ENCODE data around the gene NOC4L.

NOC4L gene

DNA sequence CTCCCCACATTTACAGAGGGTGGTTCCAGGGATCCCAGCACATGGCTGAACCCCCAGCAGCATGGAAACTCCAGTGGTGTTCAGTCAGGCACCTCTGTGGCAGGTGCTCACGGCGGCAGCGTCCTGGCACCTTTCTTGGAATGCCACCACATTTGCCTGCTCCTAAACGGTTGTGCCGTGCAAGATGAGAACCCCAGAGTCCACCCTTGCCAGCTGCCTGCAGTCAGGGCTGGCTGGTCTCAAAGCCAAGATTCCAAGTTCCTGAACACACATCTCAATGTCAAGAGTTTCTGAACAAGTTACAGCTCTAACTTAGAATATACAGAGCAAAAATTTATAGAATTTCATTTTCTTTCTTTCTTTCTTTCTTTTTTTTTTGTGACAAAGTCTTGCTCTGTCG, 38.8 kb upstream of the NOC4L start:
- H3K9me3 ChIP-seq (replicated peaks in 1 of 11) = no peaks in the 10 kb centered on the region
- no peak overlapping the region for H3K9ac ChIP-seq
- H3K4me1 ChIP-seq = peaks cover 13 to 30% (median 22%) of the 10 kb centered on the region in 10 experiments; a peak in 18 of 20 replicates
- H3K27ac ChIP-seq = no peak overlapping the region
- TF ChIP-seq Cebpa-rat (IDR thresholded peaks at IDR 0.05) = no peak
- no peak overlapping the region for H3K4me2 ChIP-seq
- H3K27me3 ChIP-seq = no peaks in the 10 kb centered on the region
- no peak overlapping the region for H3K4me3 ChIP-seq
- peaks cover 0 to 37% (median 9%) of the 10 kb centered on the region in 11 experiments; a peak in 14 of 22 replicates for H4K20me1 ChIP-seq
- H3K36me3 ChIP-seq = peaks cover 30 to 76% (median 53%) of the 10 kb centered on the region in 11 experiments

DNA sequence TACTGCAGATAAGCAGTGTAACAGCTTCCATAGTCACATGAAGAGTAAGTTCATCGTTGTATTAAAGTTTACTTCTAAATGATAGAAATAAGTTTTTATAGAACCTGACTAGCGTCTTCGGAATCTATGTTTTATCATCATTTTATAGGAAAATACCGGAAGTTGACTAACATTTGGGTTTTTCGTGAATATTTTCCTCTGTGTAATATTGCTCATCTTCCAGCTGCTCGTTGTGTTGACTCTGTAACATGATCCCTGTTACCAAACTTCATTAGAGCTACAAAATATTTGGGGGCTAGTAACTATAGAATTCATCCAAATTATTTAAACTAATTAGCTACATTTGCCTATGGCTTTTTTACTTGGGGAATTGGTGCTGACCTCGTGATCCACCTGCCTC, 37.3 kb upstream of the NOC4L start:
- no peak overlapping the region for H3K9ac ChIP-seq
- H3K4me1 ChIP-seq = peaks cover 20 to 44% (median 36%) of the 10 kb centered on the region in 10 experiments
- TF ChIP-seq Cebpa-rat (IDR thresholded peaks at IDR 0.05) = no peak
- peak overlapping the region in 2 of 11 experiments; percentile 24 to 38; a peak in 1 of 22 replicates for H3K4me2 ChIP-seq
- peaks cover 29 to 77% (median 53%) of the 10 kb centered on the region in 11 experiments for H3K36me3 ChIP-seq
- no peak overlapping the region for H3K27ac ChIP-seq
- H3K9me3 ChIP-seq (replicated peaks in 1 of 11) = no peaks in the 10 kb centered on the region
- no peaks in the 10 kb centered on the region for H3K27me3 ChIP-seq
- H4K20me1 ChIP-seq = peaks cover 0 to 39% (median 7%) of the 10 kb centered on the region in 11 experiments; a peak in 12 of 22 replicates
- H3K4me3 ChIP-seq = no peak overlapping the region

DNA sequence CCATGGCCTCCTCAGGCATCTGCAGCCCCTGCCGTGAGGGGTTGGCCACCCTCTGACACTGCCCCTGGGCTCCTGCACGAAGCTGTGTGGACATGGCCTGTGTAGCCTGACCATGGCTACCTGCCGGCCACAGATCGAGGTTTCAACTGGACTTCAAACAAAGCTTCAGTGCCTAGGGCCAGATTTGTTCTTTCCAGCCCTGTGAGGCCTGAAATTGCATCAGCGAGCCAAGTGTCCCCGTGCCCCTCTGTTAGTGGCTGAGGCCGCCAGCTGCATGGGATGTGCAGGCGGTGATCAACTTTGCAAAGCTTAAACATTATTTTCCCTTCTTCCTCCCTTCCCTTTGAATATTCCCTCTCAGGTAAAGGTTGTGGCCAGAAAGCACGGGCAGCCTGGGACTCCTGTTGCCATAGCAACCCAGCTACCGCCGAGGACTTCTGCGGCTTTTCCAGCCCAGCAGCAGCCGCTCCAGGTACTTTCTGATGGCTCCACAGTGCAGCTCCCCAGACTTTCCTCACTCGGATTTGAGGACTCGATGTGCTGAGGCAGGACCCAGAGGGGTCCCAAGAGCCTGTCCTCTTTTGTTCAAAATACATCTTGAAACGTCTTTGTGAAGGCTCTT, 35.9 kb upstream of the NOC4L start:
- H3K4me3 ChIP-seq = no peak overlapping the region
- H3K4me1 ChIP-seq = peaks cover 34 to 58% (median 50%) of the 10 kb centered on the region in 10 experiments
- H3K4me2 ChIP-seq = peak overlapping the region in 4 of 11 experiments; percentile 3 to 38 (median 30); a peak in 6 of 22 replicates
- H3K27me3 ChIP-seq = no peaks in the 10 kb centered on the region
- H3K9ac ChIP-seq = peak overlapping the region in 2 of 11 experiments; percentile 5 to 30; a peak in 1 of 22 replicates
- no peaks in the 10 kb centered on the region for H3K9me3 ChIP-seq (replicated peaks in 1 of 11)
- H4K20me1 ChIP-seq = peaks cover 0 to 33% (median 7%) of the 10 kb centered on the region in 11 experiments; a peak in 12 of 22 replicates
- peaks cover 29 to 68% (median 52%) of the 10 kb centered on the region in 11 experiments for H3K36me3 ChIP-seq
- H3K27ac ChIP-seq = no peak overlapping the region
- no peak for TF ChIP-seq Cebpa-rat (IDR thresholded peaks at IDR 0.05)

DNA sequence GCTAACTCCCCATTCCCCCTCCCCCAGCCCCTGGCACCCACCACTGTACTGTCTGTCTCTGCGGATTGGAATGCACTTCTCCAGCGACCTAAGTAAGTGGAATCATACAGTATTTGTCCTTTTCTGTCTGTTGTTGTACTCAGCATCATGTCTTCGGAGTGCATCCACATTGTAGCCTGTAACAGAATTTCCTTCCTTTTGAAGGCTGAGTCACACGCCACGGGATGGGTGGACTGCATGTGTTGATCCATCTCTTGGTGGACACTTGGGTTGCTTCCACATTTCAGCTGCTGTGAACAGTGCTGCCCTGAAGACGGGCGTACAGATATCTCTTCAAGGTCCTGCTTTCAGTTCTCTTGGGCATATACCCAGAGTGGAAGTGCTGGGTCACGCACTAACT, 34.5 kb upstream of the NOC4L start:
- H3K4me1 ChIP-seq = peaks cover 37 to 73% (median 63%) of the 10 kb centered on the region in 10 experiments
- H3K9me3 ChIP-seq (replicated peaks in 1 of 11) = no peaks in the 10 kb centered on the region
- H3K36me3 ChIP-seq = peaks cover 38 to 70% (median 53%) of the 10 kb centered on the region in 11 experiments
- H3K4me2 ChIP-seq = peak overlapping the region in 3 of 11 experiments; percentile 23 to 45 (median 27); a peak in 4 of 22 replicates
- H3K27ac ChIP-seq = no peak overlapping the region
- H3K9ac ChIP-seq = no peak overlapping the region
- no peak for TF ChIP-seq Cebpa-rat (IDR thresholded peaks at IDR 0.05)
- peaks cover 0 to 25% (median 7%) of the 10 kb centered on the region in 11 experiments; a peak in 10 of 22 replicates for H4K20me1 ChIP-seq
- H3K27me3 ChIP-seq = no peaks in the 10 kb centered on the region
- no peak overlapping the region for H3K4me3 ChIP-seq

DNA sequence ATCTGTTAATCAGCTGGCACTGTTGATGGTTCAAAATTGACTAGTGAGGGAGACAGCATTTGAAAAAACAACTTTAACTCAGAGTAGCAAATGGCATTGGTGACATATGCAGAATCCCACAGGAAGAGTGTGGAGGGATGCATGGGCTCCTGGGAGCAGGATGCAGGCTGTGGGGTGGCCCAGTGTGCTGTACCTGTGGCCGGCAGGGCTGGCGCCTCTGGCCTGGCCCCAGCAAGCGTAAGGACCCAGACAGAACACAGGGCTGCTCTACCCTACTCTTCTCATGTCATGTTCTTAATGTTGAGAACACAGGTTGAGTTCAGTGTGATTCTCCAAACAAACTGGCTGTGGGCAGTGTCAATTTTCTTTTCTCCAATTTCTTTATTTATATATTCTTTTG, 33.6 kb upstream of the NOC4L start:
- TF ChIP-seq Cebpa-rat (IDR thresholded peaks at IDR 0.05) = no peak
- Histone ChIP-seq H3K4me2 (peak overlapping the region in 5 of 11 experiments; percentile 73 to 93 (median 81); a peak in 6 of 22 replicates), H3K4me1 (peaks cover 37 to 82% (median 71%) of the 10 kb centered on the region in 10 experiments), H3K9me3 (replicated peaks in 1 of 11) (no peaks in the 10 kb centered on the region), H4K20me1 (peaks cover 0 to 30% (median 7%) of the 10 kb centered on the region in 11 experiments; a peak in 10 of 22 replicates), H3K27ac (no peak overlapping the region), H3K4me3 (no peak overlapping the region), H3K36me3 (peaks cover 40 to 72% (median 55%) of the 10 kb centered on the region in 11 experiments), H3K9ac (no peak overlapping the region), H3K27me3 (no peaks in the 10 kb centered on the region)

DNA sequence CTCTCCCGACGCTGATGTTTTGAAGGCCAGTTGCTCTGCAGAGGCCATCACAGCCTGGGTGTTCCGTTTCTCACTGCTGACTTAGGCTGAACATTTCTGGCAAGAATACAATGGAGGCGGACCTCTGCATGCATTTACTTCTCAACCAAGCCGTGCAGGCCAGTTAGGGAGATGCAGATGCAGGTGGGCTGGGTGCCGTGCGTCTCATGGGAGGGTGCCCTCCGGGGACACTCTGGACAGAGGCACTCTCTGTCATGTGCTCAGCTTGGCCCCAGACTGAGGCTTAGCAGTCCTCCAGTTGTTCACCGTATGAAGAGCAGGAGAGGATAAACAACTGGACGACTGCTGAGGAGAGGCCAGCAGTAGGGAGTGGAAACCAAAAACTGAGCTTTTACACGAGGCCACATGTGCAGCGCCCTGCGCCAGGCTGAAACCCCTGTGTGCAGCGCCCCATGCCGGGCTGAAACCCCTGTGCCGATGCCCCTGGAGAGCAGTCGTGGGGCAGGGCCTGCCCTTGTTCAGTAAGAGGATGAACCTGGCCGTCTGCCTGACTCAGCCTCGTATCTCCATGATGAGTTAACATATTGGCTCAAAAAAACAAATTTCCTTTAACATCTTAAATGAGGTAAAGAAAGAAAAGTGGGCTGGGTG, 32.5 kb upstream of the NOC4L start:
- no peak for TF ChIP-seq Cebpa-rat (IDR thresholded peaks at IDR 0.05)
- H3K27me3 ChIP-seq = no peaks in the 10 kb centered on the region
- H3K4me3 ChIP-seq = no peak overlapping the region
- peaks cover 0 to 33% (median 7%) of the 10 kb centered on the region in 11 experiments; a peak in 10 of 22 replicates for H4K20me1 ChIP-seq
- H3K36me3 ChIP-seq = peaks cover 46 to 73% (median 57%) of the 10 kb centered on the region in 11 experiments
- no peaks in the 10 kb centered on the region for H3K9me3 ChIP-seq (replicated peaks in 1 of 11)
- H3K4me2 ChIP-seq = peak overlapping the region; percentile 13 to 93 (median 73)
- H3K9ac ChIP-seq = peak overlapping the region in 4 of 11 experiments; percentile 0 to 48 (median 32); a peak in 4 of 22 replicates
- H3K27ac ChIP-seq = peak overlapping the region in 6 of 11 experiments; percentile 10 to 64 (median 40); a peak in 7 of 22 replicates
- H3K4me1 ChIP-seq = peaks cover 37 to 93% (median 79%) of the 10 kb centered on the region in 10 experiments

DNA sequence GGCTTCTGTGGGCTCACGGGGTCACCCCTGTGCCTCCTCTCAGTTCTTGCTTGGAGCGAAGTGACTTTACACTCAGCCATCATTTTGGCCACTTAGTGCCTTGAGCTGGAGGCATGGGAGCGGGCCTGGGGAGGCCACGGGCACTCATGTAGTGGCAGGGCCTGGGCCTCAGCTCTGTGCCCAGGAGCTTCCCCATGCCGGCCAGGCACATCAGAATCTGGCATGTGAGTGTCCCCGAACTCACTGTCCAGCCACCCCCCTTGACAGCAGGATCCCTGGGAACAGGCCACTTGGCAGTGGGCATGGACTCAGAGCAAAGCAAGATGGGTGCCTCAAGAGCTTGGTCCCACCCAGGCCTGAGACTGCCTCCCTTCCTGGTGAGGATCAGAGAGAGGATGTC, 29.6 kb upstream of the NOC4L start:
- no peak for TF ChIP-seq Cebpa-rat (IDR thresholded peaks at IDR 0.05)
- Histone ChIP-seq H3K36me3 (peaks cover 31 to 64% (median 49%) of the 10 kb centered on the region in 11 experiments; a peak in 21 of 22 replicates), H3K9me3 (replicated peaks in 1 of 11) (peaks cover 0 to 7% (median 0%) of the 10 kb centered on the region in 11 experiments; a peak in 1 of 22 replicates), H3K27ac (peak overlapping the region in 4 of 11 experiments; percentile 41 to 64 (median 56); a peak in 8 of 22 replicates), H3K4me3 (no peak overlapping the region), H3K4me1 (peaks cover 41 to 100% (median 90%) of the 10 kb centered on the region in 10 experiments), H3K9ac (peak overlapping the region in 1 of 11 experiments; percentile 29; a peak in 2 of 22 replicates), H4K20me1 (peaks cover 0 to 49% (median 0%) of the 10 kb centered on the region in 11 experiments; a peak in 6 of 22 replicates), H3K4me2 (peak overlapping the region in 8 of 11 experiments; percentile 26 to 93 (median 74); a peak in 15 of 22 replicates), H3K27me3 (peaks cover 0 to 23% (median 0%) of the 10 kb centered on the region in 11 experiments; a peak in 7 of 22 replicates)

DNA sequence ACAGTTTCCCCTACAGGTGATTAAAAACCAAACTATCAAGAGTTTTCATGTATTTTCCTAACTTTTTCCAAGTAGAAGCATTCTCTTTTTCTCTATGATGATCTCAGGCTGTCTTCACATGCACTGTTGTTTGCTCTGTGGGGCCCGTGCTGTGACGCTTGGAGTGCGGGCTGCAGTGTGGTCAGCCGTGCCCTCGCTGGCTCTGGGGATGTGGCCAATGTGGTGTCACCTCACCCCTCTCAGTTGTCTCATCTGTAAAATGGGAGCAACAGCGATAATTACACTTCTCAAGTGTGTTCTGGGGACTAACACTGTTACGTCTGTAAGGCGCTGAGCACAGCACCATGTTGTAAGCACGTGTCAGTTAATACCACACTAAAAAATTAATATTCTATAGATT, 28.8 kb upstream of the NOC4L start:
- peak overlapping the region in 6 of 11 experiments; percentile 43 to 93 (median 78); a peak in 10 of 22 replicates for H3K4me2 ChIP-seq

More for the DNA sequence above, 28.8 kb upstream of the NOC4L start:
- H3K4me3 ChIP-seq = no peak overlapping the region
- peaks cover 0 to 30% (median 0%) of the 10 kb centered on the region in 11 experiments; a peak in 7 of 22 replicates for H3K27me3 ChIP-seq
- H3K9ac ChIP-seq = peak overlapping the region in 1 of 11 experiments; percentile 29; a peak in 1 of 22 replicates
- peaks cover 35 to 100% (median 94%) of the 10 kb centered on the region in 10 experiments for H3K4me1 ChIP-seq
- peaks cover 24 to 57% (median 45%) of the 10 kb centered on the region in 11 experiments; a peak in 21 of 22 replicates for H3K36me3 ChIP-seq
- no peak for TF ChIP-seq Cebpa-rat (IDR thresholded peaks at IDR 0.05)
- peaks cover 0 to 7% (median 0%) of the 10 kb centered on the region in 11 experiments; a peak in 1 of 22 replicates for H3K9me3 ChIP-seq (replicated peaks in 1 of 11)
- H3K27ac ChIP-seq = peak overlapping the region in 2 of 11 experiments; percentile 57 to 64; a peak in 3 of 22 replicates
- peaks cover 0 to 51% (median 0%) of the 10 kb centered on the region in 11 experiments; a peak in 6 of 22 replicates for H4K20me1 ChIP-seq

All from BLaER1 treated with 17β-estradiol and CSF1 and Interleukin-3, amounts not matched to agents 10 nM and 100 nM (cell line).